HCT116 (cell line): ENCODE data around the gene BRMS1.

ENCODE experiments used
- CTCF ChIP-seq, 3 experiments: fragments of 200-600 bp in 1 of 3; sonication (generic) in 1 of 3; IDR thresholded peaks in 2 of 3; conservative IDR thresholded peaks in 1 of 3; 2 replicates each; pipeline ENCODE4 v1.5.1; 2012 to 2017; ENCODE audit warnings: low read depth in 2 of 3, low read length in 2 of 3, antibody characterized with exemption in 1 of 3, borderline replicate concordance in 1 of 3, control low read depth in 1 of 3, mild to moderate bottlenecking in 1 of 3, mixed read lengths in 1 of 3, mixed run types in 1 of 3, moderate library complexity in 1 of 3; ENCODE audit not compliant: insufficient read depth in 1 of 3
- EGR1 ChIP-seq: IDR thresholded peaks from 2 replicates; pipeline ENCODE4 v1.6.1; 2012; ENCODE audit warnings: low read depth
- EZH2 ChIP-seq: fragments of 200-600 bp; sonication (generic); IDR thresholded peaks from 2 replicates; pipeline ENCODE4 v1.6.1; 2017; ENCODE audit warnings: antibody characterized with exemption, mixed run types
- EZH2phosphoT487 ChIP-seq: fragments of 200-600 bp; IDR thresholded peaks from 2 replicates; pipeline ENCODE4 v1.6.1; 2018; ENCODE audit warnings: antibody characterized with exemption, borderline replicate concordance
- FOSL1 ChIP-seq: IDR thresholded peaks from 2 replicates; pipeline ENCODE4 v1.6.1; 2012; ENCODE audit warnings: low read depth
- POLR2A ChIP-seq: IDR thresholded peaks from 2 replicates; pipeline ENCODE4 v1.7.0; 2011; ENCODE audit warnings: borderline replicate concordance; ENCODE audit not compliant: insufficient read depth, insufficient read length; ENCODE audit errors: extremely low read depth
- POLR2AphosphoS5 ChIP-seq: IDR thresholded peaks from 2 replicates; pipeline ENCODE4 v1.6.1; 2011; ENCODE audit warnings: mild to moderate bottlenecking, low read depth, low read length, moderate library complexity
- RAD21 ChIP-seq: IDR thresholded peaks from 2 replicates; pipeline ENCODE4 v1.6.1; 2012; ENCODE audit warnings: low read depth, mild to moderate bottlenecking
- SP1 ChIP-seq: IDR thresholded peaks from 2 replicates; pipeline ENCODE4 v1.6.1; 2012; ENCODE audit warnings: low read depth
- SRF ChIP-seq: IDR thresholded peaks from 2 replicates; pipeline ENCODE4 v1.6.1; 2012; ENCODE audit warnings: low read depth
- TF ChIP-seq, protein P1 (sequence below): IDR thresholded peaks from 2 replicates; pipeline ENCODE4 v1.6.1; 2012
- TF ChIP-seq, protein P2 (sequence below): IDR thresholded peaks from 2 replicates; pipeline ENCODE4 v1.6.1; 2011; ENCODE audit warnings: mild to moderate bottlenecking, low read length, moderate library complexity; ENCODE audit not compliant: insufficient replicate concordance; ENCODE audit errors: extremely low read depth

DNA sequence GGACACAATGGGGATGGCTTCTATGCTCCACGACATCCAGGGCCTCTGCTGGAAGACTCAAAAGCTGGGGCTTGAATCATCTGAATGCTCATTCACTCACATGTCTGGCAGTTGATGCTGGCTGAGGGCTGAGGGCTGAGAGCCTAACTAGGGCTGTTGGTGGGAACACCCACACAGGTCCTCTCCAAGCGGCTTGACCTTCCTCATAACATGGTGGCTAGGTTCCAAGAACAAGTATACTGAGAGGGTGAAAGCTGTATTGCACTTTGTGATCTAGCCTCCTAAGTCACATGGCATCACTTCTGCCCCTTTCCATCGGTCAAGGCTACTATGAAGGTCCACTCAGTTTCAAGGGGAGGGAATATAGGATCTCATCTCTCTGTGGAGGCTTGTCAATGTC, 45.7 kb downstream of the BRMS1 start:
- TF ChIP-seq SRF: no peak
- TF ChIP-seq POLR2A: no peak
- no peak for TF ChIP-seq RAD21
- TF ChIP-seq CTCF (IDR thresholded peaks at IDR 0.05 in 2 of 3, conservative IDR thresholded peaks at IDR 0.05 in 1 of 3; ENCODE audit: borderline replicate concordance in 1 of 3, insufficient read depth in 1 of 3, low read depth in 2 of 3, low read length in 2 of 3): no peak
- TF ChIP-seq EZH2phosphoT487: no peak
- TF ChIP-seq POLR2AphosphoS5: no peak
- TF ChIP-seq, protein P1, sequence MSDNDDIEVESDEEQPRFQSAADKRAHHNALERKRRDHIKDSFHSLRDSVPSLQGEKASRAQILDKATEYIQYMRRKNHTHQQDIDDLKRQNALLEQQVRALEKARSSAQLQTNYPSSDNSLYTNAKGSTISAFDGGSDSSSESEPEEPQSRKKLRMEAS: no peak
- no peak for TF ChIP-seq EZH2
- TF ChIP-seq EGR1: no peak
- no peak for TF ChIP-seq SP1
- TF ChIP-seq FOSL1: no peak
- TF ChIP-seq, protein P2, sequence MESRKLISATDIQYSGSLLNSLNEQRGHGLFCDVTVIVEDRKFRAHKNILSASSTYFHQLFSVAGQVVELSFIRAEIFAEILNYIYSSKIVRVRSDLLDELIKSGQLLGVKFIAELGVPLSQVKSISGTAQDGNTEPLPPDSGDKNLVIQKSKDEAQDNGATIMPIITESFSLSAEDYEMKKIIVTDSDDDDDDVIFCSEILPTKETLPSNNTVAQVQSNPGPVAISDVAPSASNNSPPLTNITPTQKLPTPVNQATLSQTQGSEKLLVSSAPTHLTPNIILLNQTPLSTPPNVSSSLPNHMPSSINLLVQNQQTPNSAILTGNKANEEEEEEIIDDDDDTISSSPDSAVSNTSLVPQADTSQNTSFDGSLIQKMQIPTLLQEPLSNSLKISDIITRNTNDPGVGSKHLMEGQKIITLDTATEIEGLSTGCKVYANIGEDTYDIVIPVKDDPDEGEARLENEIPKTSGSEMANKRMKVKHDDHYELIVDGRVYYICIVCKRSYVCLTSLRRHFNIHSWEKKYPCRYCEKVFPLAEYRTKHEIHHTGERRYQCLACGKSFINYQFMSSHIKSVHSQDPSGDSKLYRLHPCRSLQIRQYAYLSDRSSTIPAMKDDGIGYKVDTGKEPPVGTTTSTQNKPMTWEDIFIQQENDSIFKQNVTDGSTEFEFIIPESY: no peak
